Measurements from ENCODE around the gene TMEM158.

Gene TMEM158

DNA sequence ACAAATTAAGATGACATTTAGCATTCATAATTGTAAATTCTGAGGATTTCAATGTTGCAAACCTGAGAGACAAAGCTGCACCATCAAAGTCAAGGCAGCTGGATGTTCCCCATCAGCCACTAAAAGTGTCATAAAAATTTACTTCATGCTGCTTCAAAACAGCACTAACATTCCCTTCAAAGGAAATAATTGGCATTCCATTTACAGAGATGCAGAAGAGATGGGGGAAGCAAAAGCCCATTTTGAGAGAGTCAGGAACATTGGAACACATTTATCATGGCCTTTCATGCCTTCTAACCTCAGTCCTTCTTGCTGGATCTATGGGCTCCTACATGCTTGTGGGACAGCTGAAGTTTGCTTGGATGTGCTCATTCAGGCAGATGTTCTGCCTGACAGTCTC, 6.4 kb upstream of the TMEM158 start:
- no peak for DNase-seq (ENCODE audit: low read depth)

DNA sequence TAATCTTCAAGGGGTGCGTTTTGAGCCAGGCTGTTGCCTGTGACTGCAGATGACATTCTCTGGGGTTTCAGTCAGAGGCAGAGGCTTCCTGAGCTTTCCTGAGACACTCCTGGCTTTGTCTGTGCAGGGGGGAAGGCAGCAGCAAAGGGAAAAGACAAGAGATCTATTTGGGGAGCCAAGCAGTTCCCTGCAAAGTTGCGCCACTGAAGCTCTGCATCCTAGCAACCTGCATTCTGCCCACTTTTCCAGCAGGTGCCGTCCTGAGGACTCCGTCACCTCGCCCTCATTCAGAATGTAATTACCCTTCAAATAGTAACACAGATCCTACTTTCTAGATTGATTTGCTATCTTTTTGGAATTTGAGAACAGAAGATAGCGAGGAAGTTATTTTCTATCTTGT, 1.9 kb upstream of the TMEM158 start:
- DNase-seq (ENCODE audit: low read depth): no peak

DNA sequence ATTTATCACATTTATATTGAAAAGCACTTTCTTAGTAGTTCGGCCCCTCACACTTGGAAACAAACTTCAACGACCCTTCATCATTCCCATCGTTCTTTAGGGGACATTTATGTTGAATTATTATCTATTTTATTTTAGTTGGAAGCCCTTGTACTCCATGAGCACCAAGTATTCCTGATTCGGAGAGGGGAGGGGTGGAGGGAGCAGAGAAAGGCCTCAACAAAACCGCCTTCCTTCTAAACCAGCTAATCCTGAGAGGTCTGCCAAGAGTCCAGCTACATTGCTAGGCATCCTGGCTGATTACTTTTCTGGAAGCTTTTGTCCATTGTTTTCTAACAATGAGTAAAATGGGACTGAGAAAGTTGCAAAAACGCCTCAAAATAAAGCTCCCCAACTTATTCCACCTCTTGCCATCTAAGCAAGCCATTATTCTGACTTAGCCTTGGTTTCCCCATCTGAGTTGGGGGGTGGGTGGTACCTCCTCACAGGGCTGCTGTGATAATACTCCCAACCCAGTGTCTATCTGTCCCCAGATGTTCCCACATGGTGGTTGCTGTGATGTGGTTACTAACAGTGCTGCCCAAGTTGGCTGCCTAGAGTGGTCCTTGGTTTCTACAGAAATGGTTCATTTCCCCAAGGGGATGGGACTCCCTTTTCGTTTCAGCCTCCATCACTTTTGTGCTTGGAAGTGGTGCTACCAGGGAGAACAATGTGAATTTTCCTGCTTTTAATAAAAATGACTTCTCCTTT, 1.2 kb upstream of the TMEM158 start:
- DNase-seq (ENCODE audit: low read depth): no peak

DNA sequence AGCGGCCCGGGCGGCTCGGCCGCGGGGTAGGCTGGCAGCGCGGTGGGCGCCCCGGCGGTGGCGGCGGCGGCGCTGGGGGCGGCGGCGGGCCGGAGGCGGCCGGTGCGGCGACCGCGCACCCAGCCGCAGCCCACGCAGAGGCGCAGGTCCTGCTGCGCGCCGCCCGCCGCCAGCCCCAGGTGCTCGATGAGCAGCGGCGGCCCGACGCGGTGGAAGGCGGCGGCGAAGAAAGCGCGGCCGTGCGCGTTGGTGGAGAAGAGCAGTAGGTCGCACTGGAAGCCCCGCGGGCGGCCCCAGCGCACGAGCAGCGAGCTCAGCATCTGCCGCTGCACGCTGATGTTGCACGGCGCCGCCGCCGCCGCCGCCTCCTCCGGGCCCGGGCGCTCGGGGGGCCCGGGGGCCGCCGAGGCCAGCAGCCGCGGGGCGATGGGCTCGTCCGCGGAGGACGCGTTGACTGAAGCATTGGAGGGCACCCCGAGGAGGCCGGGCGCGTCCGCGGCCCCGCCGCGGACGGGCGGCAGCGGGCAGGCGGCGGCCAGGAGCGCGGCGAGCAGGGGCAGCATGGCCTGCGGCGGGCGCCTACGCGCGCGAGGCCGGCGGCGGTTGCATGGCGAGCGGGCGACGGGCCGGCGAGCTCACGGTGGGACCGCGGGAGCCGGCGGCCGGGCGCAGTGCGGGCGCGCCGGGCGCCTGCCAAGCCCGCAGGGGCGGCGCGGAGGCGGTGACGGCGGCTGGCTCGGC, 452 bp downstream of the TMEM158 start:
- DNase-seq (ENCODE audit: low read depth): no peak

DNA sequence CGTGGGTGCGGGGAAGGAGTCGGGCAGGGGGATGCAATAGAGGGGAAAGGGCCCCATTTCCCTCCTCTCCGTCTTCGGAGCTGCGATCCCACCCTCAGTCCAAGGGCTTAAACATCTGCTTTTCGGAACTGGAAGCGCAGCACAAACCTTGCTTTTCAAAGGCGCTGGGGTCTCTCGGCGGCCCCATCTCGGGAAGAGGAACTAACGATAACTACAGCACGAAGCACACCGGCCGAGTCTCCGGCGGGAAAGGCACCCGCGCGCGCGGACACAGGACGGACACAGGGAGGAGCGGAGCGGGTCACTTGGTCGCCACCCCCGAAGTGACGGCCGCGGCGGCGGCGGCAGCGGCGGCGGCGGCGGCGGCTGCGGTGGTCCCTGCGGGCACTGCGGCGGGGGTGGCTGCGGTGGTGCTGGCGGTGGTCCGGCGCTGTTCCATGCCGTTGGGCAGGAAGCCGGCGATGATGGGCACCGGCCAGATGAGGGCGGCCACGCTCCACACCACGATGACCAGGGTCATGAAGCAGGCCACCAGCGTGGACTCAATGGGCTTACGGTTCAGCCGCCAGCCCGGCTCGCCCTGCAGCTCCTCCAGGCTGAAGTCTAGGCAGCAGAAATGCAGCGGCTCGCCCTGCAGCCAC, 1.1 kb downstream of the TMEM158 start:
- DNase-seq (ENCODE audit: low read depth): no peak

DNA sequence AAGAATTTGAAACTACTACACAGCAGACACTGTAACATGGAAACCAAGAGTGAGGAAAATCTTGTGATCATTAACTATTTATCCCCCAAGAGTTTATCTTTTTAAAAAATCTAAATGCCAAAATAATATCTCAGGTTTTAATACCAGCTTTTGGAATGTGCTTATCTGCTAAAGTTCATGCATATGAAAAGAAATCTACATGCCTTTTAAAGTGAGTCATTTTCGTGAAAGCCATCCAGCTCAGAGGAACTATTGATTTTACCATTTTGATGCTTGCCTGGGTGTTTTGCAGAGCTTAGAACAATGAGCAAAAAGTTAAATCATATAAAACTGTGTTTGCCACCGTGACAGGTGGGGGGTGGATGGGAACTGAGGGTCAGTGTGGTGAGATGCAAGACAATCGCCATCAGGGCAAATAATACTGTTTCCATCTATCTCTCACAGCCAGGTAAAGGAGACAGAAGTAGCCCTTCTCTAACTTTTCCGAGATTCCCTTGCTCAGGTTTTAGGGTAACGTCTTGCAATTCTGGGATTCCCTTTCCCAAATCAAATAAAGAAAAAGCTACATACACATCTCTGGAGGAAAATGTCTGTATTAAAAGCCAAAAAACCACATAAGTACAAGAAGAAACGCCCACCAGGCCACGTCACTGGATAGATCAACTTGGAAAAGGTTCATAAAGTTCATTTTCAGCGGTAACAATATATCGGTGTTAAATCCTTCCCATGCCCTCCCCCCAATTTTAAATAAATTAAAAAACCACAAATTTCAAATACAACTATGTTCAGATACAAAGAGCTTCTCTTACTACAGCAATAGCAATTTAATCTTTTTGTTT, 2.0 kb downstream of the TMEM158 start:
- no peak for DNase-seq (ENCODE audit: low read depth)

DNA sequence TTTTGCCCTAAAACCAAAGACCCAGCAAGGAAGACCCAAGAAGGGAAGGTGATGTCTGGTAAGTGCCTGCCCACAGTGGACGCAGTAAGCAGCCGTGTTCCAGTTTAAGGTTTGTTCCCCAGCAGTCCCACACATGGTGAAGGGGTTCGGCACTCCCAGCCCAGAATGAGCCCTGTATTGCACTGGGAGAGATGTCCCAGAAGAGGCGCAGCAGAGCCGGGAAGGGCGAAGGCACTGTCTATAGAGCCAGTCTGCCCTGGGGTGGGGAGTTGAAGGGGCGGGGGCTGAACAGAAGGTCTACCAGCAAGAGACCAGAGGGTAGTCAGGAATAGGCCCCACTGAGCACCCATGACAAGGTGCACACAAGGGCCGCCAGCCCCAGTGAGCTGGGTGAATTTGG, 6.4 kb downstream of the TMEM158 start:
- no peak for DNase-seq (ENCODE audit: low read depth)

DNA sequence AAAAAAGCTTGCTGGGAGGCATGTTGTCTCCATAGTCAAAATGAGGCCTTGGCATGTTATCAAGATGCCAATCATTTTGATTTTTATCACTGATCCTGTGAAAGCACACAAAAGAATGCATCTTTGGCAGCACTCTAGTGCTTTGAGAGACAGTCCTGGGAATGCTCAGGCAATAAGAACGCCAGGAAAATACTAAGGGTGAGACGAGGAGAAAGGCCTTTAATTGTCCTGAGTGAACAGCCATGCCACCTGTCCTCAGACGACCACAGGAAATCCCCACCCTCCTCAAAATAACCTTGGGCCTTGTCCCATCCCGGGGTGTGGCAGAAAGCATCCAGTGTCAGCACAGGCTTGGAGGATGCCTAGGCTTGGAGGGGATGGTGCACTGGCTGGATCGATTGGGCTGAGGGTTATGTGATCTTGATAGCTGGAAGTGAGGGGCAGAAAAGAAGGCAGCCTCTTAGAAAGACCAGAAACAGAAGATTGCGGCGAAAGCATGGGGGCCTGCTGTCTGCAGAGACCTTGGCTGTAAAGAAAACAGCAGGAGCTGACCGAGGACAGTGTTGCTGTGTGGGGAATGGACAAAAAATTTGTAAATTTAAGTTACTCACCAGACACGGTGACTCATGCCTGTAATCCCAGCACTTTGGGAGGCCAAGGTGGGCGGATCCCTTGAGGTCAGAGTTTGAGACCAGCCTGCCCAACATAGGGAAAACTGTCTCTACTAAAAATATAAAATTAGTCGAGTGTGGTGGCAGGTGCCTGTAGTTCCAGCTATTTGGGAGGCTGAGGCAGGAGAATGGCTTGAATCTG, 7.3 kb downstream of the TMEM158 start:
- DNase-seq (ENCODE audit: low read depth): no peak

DNA sequence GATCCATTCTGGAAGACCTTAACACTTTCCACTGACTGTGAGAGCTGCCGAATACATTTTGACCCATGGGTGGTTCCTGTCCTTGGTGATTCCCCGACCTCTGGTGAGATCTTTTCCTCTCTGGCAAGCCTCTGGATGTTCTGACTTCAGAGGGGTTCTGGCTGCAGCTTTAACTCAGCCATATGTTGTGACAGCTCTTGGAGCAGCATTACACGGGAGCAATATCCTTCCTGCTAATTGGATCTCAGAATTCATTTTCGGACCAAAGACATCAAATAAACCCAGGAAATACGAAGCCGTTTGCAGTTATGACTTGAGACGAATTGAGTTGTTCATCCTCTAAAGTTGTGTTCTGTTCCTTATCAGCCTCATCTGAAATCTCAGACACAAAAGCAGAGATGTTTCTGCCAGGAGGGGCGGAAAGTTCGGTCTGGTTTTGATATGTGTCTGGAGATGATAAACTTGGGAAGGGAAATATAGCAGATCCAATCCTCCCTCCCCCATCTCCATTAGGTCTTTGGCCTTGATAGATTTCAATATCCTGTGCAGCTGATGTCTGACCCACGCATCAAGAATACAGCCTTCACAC, 10.0 kb downstream of the TMEM158 start:
- no peak for DNase-seq (ENCODE audit: low read depth)

DNA sequence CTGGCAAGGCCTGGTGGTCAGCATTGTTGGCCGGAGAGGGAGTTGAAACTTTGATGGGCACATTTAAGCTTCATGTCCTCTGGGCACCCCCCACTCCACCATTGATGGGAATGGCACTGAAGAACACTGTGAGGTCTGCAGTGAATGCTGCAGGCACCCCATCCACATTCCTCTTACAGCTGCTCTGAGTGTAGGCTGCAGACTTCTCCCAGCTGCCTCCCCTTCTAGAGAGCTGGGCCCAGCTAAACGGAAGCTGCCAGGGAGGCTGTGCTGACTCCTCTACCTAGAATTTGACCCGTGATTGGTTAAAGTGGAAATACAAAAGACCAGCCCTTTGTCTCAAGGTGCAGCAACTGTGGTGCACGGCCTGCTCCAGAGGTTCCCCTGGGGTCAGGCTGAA, 10.6 kb downstream of the TMEM158 start:
- no peak for DNase-seq (ENCODE audit: low read depth)

DNA sequence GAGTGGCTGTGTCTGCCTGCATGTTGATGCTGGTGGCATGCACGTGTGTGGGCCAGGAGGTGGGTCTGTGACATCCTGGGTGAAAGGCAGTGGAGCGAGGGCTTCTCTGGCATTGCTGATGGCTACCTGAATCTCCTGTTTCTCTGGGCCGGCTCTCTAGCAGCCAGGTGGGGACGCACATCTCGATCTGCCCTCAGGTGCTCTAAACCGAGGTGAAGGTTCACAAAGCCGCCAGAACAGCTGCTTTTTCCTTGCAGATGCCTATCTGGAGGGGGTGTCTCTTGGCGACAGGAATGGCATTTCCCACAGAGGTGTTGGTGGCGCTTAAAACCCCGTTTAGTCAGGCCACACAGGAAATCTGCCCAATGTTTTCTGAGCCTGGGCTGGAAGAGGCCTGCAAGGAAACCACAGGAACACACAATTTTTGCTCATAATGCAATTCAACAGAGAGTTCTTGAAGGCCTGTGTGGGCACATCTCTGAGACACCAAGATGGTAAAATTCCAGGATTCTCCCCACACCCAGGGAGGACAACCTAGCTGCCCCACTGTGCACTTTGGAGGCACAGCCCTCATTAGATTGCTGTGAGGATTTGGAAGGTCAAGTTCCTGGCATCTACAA, 11.9 kb downstream of the TMEM158 start:
- DNase-seq (ENCODE audit: low read depth): no peak

DNA sequence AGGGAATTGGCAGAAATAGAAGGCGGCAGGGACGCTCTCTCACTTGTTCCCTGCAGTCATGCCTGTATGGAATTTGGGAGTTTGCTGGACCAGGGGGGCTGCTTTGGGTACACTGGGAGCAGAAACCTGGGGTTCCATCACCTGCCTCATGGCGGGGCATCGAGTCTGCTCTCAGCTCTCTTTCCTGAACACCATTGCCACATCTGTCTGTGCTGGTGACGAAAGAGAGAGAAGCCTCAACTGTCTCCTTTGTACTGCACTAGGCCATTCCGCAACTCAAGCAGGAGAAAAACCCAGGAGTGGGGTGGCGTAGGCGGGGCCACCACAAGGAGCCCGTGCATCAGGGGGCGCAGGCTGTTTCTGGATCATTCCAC, 14.0 kb downstream of the TMEM158 start:
- no peak for DNase-seq (ENCODE audit: low read depth)

DNA sequence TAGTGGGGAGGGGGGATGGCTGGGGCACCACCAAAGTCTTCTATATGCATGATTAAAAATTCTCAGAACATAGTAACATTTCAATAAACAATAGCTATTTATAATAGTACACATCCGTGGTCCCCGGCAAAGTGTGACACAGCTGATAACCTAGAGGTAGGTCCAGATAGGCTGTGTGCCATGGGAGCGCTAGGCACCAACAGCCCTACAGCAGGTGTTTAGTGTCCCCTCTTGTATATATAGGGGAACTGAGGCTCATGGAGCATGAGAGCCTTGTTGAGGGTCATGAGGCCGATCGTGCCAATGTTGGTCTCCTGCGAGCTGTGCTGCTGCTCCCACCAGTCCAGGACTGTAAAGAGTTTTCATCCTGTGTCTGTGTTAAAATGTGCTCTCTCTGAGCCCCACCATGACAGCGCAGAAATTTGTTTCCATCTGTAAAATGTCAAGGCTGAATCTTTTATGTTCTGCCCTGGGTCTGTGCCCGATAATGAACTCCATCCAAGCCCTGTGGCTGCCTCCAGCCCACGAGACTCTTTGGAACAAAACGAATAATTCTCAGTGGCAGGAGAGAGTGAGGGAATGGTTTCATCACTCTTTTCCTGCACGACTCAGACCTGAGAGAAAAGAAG, 14.5 kb downstream of the TMEM158 start:
- no peak for DNase-seq (ENCODE audit: low read depth)

DNA sequence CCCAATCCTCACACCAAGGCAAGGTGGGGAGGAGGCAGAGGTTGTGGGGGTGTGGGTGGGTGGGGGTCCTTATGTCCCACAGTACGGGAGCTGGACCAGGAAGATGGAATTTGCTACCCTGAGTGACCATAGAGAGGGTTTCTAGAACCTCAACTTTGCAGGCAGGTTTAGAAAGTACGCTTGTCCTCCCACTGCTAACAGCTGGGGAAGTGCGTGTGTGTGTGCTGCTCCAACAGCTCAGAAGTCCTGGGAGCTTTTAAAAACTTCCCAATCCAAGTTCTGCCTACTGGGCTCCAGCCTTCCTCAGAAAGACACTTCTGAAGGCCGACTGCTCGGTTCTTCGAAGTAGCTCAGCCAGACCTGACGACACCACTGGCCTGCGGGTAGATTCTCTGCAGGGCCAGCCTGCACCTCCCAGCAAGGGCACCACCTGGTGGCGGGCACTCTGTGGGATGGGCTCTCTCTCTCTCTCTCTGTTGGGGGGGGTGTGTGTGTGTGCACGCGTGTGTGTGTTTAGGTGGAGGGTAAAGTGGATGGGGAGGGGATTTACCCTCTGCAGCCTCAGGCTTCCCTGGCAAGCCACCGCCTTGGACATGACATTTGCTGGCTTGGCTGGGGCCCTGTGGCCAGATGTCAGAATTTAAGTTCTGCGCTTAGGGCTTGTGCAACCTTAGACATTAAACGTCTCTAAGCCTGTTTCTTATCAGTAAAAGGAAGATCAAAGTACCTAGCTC, 15.6 kb downstream of the TMEM158 start:
- DNase-seq (ENCODE audit: low read depth): no peak

DNA sequence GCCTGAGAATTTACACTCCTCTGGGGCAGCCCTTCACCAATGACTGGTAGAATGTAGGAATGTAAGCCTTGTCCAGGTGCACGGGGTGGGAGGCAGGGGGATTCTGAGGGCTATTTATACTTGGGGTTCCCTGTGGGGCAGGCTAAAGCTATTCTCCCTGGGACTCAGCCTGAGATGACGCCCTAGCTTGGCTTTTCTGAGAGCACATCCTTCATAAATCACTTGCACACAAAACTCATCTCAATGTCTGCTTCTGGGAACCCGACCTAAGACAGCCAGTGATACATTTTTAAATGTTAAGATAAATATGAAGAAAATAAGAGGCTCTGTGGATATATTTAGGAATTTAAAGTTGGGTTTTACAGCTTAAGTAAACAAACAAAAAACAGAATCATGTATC, 16.6 kb downstream of the TMEM158 start:
- no peak for DNase-seq (ENCODE audit: low read depth)

DNA sequence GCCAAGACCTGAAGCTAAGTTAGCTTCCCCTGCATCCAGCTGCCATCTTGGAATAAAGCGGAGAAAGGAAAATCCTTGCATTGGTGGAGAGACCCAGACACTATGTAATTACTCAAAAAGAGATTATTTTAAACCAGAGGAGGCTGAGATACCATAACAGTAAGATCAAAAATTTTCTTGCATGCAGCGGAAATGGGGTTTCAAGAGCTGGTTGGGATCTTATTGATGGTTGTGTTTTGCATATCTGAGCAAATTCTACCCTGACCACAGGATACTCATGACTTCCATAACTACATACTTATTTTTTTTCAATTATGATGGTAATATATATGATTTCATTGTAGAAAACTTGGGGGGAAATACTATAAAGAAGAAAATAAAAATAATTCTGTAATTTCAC, 17.5 kb downstream of the TMEM158 start:
- DNase-seq (ENCODE audit: low read depth): no peak

DNA sequence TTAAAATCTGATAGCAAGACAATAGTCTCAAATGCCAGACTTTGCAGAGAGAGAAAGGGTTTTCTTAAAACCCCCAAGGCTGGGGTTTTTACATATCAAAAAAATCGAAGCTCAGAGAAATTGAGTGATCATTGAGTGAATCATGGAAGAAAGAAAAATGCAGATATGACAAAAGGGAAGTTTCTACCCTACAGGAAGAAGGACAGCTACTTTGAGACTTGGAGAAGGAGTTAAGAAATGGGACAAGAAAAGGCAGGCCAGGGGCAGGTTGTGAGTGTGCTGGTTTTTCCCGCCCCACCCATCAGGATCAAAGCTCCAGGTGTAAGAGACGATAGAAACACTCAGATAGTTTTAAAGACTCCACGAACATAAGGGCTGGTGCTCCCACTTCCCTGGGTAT, 18.6 kb downstream of the TMEM158 start:
- DNase-seq (ENCODE audit: low read depth): no peak

DNA sequence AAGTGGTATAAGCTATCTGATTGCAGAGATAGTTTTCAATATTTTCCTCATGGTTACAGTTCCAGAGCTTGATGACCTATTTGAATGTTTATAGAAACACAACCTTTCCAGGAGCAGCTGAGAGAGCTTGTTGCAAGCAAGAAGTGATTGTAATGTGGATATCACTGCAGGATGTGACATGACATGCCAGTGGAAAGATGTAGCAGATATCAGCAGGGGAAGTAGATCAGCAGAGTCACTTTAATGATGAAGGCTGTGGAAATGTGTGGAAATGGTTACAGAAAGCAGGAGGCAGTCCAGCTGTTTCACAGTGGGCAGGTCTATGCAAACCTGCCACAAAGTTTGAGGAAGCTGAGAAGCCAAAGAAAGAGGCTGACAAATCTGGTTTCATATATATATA, 21.0 kb downstream of the TMEM158 start:
- no peak for DNase-seq (ENCODE audit: low read depth)

DNA sequence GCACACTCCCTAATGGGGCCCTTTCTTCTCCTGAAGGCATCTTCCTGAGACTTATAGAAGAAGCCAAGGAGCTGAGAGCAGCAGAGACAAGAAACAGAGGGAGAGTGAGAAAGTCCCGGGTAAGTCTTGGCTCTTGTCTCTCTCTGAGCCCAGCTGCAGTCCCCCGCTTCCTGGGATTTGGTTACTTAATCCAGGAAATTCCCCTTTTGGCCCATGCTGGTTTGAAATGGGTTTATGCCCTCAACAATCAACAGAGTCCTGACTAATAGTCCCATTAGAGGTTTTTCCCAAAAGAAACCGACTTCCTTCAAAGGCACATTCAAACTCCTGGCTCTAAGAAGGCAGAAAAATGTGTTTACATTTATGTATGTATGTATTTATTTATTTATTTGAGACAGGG, 22.0 kb downstream of the TMEM158 start:
- no peak for DNase-seq (ENCODE audit: low read depth)
